Measurements from ENCODE around the gene DEFB129.
"Not testable (repeated sequence)": the region's sequence is repeated elsewhere in the genome, so short reads cannot be mapped to it uniquely, and the experiment has no call there.

Gene DEFB129, protein sequence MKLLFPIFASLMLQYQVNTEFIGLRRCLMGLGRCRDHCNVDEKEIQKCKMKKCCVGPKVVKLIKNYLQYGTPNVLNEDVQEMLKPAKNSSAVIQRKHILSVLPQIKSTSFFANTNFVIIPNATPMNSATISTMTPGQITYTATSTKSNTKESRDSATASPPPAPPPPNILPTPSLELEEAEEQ

DNA sequence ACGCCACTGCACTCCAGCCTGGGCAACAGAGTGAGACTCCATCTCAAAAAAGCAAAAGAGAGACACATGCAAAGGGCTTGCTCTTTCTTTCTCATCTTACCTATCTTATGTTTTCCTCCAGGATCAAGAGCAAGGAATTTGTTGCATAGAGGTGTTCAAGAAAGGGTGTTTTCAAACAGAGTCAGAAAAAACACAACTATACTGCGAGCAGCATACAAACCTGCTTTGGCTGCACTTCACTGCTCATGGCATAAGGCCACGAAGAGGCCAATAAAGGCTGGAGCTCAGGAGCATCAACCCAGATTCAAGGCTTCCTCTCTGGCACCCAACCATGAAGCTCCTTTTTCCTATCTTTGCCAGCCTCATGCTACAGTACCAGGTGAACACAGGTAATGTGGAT, at the start of gene DEFB129:
Gene DEFB129, plus strand, starts transcription at position 301 of the 400 bp plus-strand sequence. Its CDS starts 31 bp downstream, at position 332.
- DNase-seq (ENCODE audit: low read depth) = no peak

DNA sequence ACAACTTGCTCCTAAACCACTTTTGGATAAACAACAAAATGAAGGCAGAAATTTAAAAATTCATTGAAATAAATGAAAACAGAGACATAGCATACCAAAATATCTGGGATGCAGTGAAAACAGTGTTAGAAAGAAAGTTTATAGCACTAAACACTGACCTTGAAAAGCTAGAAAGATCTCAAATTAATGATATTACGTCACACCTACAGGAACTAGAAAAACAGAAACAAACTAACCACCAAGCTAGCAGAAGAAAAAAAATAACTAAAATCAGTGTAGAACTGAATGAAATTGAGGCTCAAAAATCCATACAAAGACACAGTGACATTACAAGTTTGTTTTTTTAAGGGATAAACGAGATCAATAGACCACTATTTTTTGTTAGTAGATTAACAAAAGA, 42.8 kb upstream of the DEFB129 start:
- no peak for DNase-seq (ENCODE audit: low read depth)

DNA sequence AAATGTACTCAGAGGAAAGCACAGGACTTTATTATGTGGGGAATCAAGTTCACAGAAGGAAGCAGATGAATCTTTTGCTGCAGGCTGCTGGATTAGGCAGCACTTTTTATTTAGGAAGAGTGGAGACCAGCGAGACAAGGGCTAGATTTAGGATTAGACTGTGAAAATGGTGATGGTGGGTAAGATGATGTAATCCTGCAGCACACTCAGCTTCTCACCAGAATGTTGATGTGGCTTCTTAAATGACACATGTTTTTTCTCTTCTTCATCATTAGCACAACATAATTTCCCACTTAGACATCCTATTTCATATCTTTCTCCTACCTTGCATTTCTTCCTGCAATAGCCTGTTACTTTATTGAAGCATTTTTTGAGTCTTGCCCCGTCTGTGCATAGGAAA, 39.3 kb upstream of the DEFB129 start:
- DNase-seq (ENCODE audit: low read depth) = no peak

DNA sequence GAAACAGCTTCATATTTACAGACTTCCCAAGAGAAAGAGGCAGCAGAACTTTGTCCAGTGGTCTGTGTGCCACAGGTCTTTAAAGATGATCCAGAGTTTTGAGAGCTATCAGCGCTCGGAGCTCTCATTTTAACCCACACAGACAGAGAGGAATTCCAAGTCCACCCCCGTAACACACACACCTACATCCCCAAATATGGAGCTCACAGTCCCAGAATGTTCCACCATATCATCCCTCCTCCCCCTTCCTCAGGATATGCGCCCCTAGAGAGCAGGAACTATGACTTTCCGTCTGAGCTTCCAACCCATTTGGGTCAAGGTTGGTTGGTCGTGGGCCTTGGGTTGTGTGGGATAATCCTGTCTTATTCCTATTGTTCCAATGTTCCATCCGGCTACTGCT, 37.4 kb upstream of the DEFB129 start, which contains the start of gene DEFB128:
Gene DEFB128, minus strand, starts transcription at position 101 of the 400 bp plus-strand sequence. Its CDS starts 88 bp downstream, at position 13.
- DNase-seq (ENCODE audit: low read depth) = no peak

DNA sequence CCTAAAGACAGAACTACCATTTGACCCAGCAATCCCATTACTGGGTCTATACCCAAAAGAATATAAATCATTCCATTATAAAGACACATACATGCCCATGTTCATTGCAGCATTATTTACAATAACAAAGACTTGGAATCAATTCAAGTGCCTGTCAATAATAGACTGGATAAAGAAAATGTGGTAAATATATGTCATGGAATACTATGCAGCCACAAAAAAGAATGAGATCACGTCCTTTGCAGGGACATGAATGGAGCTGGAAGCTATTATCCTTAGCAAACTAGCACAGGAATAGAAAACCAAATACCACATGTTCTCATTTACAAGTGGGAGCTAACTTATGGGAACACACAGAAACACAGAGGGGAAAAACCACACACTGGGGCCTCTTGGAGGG, 28.8 kb upstream of the DEFB129 start:
- no peak for DNase-seq (ENCODE audit: low read depth)

DNA sequence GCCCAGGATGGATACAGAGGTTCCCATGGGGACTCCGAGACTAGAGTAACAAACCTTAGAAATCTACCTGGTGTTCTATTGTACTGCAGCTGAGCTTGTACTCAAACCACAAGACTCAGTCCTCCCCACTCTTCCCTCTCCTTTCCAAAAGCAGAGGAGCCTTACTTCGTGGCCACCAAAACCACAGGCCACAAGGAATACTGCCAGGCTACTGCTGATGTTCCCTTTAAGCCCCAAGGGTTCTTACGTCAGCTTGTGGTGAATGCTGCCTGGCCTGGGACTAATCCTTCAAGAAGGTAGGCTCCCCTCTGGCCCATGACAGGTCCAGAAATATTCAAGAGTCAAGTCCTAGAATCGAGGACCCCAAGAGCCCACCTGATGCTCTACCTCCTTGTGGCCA, 27.1 kb upstream of the DEFB129 start:
- DNase-seq (ENCODE audit: low read depth) = no peak

DNA sequence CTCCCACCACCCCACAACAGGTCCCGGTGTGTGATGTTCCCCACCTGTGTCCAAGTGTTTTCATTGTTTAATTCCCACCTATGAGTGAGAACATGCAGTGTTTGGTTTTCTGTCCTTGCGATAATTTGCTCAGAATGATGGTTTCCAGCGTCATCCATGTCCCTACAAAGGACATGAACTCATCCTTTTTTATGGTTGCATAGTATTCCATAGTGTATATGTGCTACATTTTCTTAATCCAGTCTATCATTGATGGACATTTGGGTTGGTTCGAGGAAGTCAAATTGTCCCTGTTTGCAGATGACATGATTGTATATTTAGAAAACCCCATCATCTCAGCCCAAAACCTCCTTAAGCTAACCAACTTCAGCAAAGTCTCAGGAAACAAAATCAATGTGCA, 23.4 kb upstream of the DEFB129 start:
- not testable (repeated sequence) for DNase-seq (ENCODE audit: low read depth)

DNA sequence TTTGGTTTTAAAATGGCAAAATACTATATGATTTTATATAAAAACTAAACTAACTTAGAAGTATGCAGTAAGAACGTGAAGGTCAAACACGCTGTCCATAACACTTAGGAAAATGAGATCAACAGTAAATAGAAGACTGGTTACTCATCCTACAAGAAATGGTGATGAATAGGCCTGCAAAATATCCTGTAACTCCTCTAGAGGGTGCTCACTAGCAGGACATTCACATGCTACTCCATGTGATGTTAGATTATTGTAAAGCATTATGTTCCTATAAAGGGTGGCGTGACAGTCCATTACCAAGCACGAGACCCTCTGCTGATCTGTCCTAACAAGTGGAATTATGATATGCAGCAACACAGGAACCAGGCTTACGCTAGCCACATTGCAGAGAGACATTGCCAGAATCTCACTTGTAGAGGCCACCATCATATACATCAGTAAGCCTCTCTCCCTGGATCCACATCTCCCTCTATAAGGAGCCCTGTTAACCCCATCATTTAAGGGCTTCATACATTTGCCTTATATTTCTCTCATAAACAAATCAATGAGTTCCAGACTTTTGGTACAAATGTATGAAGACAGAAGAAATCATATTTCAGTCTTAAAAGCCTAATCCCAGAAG, 18.0 kb upstream of the DEFB129 start:
- DNase-seq (ENCODE audit: low read depth) = peak; percentile 44

DNA sequence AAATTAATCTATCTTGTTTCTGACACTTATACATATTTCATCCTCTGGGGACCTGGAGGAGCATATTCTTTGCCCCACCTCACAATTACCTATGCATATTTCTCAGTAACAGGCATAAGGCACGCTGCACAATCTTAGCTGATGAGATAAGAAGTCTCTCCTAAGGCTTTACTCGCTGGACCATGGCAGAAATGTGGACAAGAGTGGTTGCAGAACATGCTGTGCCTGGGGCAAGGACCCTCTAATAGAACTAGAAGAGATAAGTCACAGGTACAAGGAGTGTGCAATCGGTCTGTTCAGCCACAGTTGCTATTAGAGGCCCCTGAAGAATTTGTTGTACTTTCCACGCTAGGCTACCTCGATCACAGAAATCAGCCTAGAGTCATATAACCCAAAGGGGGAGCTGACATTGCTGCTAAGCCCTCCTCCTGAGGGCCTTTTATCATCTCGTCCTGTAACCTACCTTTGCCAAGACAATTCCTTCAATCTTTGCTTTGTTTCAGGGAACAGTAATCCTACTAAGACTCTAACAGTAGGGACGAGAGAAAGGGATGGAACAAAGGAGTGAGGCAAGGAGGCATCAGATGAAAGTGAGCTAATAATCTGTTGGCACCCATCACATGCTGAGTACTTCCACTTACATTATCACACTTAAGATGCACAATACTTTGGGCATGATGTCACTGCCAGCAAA, 16.1 kb upstream of the DEFB129 start:
- no peak for DNase-seq (ENCODE audit: low read depth)

DNA sequence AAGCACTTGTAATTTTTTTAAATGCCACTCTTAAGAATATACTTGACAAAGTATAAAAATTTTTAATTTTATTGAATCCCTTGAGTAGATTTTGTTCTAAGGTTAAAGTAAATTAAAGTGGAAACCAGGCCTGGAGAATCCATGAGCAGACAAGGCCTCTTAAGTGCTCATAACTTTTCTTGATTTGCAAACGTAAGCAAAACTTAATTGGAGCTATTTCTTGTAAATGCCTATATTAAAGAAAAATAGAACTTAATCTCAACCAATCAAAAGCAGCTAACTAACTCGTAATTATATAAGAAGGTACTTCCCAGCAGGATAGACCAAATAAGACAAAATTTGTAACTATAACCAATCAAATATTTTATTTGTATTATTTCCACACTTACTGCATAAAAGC, 12.7 kb upstream of the DEFB129 start:
- DNase-seq (ENCODE audit: low read depth) = no peak

DNA sequence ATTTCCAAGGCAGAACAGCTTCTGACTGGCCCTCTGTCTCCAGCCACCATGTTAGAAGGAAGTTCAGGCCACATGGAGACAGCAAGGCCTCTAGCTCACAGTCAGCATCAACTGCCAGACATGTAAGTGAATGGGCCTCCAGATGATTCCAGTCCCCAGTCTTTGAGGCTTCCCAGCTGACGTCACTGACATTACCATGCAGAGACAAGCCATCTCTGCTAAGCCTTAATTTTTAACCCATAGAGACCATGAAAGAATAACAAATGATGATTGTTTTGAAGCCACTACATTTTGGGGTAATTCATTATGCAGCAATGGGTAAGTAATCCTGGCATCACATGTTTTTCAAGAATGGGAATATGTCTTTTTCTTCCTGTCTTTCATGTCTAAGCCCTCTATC, 11.3 kb upstream of the DEFB129 start:
- DNase-seq (ENCODE audit: low read depth) = no peak

DNA sequence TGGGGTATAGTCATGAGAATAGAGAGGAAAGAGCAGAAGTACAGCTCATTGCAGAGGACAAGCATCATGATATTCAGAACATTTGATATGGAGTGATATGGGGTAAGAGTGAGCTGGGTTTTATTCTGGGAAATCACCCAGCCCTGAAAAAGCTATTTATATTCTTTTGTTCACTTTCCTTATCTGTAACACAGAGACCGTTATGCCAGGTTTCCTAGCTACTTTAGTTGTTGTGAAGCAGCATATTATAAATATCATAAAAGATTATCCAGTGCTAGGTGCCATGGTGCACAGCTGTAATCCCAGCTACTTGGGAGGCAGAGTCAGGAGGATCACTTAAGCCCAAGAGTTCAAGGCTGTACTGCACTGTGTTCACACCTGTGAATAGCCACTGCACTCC, 9.8 kb upstream of the DEFB129 start:
- no peak for DNase-seq (ENCODE audit: low read depth)

DNA sequence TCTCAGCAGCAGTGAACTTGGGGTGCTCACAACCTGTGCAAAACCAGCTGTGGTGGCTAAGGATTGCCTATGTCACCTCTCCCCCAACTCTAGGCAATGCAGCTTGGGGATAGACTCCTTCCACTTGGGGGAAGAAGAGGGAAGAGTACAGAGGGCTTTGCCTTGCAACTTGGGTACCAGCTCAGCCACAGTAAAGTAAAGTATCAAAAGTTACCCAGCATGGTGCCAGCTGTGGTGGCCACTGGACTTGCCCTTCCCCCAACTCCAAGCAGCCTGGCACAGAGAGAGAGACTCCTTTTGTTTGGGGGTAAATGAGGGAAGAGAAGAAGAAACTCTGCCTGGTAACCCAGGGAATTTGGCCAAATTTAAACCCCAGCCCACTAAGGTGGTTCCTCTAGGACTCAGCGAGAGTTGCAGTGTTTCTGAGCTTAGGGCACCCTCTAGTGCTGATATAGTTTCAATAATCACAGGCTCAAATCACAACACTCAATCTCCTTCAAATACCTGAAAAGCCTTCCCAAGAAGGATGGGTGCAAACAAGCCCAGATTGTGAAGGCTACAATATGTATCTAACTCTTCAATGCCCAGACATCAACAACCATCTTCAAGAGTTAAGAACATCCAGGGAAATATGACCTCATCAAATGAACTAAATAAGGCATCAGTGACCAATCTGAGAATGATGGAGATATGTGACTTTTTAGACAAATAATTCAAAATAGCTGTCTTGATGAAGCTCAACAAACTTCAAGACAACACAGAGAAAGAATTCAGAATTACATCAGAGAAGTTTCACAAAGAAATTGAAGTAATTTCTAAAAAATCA, 7.6 kb upstream of the DEFB129 start:
- no peak for DNase-seq (ENCODE audit: low read depth)

DNA sequence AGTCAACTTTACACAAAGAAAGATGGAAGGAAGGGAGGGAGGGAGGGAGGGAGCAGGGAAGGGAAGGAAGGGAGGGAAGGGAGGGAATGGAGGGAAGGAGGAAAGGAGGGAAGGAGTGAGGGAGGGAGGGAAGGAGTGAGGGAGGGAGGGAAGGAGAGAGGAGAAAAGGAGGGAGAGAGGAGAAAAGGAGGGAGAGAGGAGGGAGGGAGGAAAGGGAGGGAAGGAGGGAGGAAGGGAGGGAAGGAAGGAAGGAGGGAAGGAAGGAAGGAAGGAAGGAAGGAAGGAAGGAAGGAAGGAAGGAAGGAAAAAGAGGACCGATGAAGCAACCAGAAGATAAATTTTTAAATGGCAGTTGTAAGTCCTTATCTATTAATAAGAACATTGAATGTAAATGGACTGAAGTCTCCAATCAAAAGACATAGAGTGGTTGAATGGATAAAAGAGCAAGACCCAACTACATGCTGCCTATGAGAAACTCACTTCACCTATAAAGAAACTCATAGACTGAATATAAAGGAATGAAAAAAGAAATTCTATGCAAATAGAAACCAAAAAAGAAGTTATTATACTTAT, 5.7 kb upstream of the DEFB129 start:
- DNase-seq (ENCODE audit: low read depth) = no peak

DNA sequence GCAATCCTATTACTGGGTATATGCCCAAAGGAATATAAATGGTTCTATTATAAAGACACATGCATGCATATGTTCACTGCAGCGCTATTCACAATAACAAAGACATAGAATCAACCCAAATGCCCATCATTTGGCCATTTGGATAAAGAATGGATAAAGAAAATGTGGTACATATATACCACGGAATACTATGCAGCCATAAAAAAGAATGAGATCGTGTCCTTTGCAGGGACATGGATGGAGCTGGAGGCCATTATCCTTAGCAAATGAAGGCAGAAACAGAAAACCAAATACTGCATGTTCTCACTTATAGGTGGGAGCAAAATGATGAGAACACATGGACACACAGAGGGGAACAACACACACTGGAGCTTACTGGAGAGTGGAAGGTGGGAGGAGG, 1.2 kb upstream of the DEFB129 start:
- DNase-seq (ENCODE audit: low read depth) = not testable (repeated sequence)

DNA sequence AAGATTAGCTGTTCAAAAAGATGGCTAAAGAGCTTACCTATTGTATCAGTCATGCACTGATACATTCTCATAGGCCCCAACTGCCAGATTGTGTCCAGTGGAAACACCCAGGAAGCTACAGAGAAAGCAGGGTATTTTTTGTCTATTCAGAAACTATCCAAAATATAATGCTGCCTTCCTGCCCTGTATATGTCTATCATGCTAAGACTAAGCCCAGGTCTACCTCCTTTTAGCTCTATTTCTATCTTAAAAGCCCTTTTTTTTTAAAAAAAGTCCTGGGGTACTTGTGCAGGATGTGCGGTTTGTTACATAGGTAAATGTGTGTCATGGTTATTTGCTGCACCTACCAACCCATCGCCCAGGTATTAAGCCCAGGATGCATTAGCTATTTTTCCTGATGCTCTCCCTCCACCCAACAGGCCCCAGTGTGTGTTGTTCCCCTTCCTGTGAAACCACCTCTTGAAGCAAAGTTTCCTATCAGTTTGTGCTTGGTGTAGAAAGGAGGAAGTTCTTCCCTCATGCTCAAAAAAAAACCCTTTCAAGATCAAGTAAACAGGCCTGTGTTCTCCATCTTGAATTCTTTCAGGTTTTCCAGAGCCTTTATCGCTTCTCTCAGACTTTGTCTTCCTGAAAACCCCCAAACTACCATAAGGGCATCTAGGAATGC, 514 bp downstream of the DEFB129 start:
- no peak for DNase-seq (ENCODE audit: low read depth)

DNA sequence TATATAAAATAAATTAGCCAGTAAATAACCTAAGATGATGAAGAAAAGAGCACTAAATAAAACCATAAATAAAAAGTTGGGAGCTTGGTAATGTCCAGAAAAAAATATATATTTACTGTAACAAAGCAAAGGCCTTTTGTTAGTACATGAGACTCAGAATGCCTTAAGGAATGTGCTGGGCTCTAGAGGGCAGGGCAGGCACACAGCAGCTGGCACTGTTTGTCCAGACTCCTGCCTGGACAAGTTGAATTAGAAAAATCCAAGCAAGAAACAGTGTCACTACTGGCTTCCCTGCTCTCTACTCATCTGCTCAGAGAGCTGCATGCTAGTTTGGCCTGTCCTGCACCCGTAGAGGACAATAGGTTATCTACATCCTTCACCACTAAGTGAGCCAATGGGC, 8.8 kb downstream of the DEFB129 start:
- no peak for DNase-seq (ENCODE audit: low read depth)

DNA sequence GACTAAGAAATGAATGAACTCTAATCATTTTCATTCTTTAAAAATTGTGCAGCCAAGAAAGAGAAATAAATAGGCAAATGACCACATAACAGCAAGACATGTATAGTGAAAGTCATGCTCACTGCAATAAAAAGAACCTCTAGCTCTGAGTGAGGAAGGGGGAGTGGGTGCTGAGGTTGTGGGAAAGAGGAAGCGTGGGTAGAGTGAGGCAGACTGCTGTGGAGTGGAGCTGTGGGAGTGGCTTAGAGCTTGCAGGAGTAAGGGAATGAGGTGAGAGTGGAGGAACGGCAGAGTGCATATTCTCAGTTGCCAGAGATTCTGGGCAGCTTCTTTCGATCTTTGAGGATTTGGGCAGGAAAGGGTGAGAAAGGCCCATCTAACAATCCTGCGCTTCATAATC, 10.4 kb downstream of the DEFB129 start:
- no peak for DNase-seq (ENCODE audit: low read depth)

DNA sequence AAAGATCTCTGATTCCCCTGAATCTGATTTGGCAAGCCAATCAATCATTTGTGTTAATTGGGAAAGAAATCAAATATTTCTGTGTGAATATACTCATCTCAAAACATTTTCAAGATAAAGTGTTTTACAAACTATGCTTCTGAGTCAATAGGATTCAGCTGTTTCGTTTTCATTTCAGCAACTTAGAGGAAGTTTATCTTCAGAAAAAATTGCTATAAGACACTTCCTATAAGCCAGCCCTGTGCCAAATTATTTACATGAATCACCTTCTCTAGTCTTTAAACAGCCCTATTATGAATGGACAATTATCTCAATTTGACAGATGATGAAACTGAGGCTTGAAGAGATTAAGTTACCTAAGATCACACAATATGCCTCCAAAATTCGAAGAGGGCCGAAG, 10.9 kb downstream of the DEFB129 start:
- no peak for DNase-seq (ENCODE audit: low read depth)

DNA sequence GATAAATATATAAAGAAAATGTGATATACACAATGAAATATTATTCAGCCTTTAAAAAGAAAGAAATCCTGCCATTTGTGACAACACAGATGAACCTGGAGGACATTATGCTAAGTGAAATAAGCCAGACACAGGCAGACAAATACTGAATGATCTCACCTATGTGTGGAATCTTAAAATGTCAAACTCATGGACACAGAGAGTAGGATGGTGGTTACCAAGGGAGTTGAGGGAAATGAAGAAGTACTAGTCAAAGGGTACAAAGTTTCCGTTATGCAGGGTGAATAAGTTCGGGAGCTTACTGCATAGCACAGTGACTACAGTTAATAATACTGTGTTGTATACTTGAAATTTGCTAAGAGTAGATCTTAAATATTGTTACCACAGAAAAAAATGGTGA, 15.8 kb downstream of the DEFB129 start:
- DNase-seq (ENCODE audit: low read depth) = no peak

DNA sequence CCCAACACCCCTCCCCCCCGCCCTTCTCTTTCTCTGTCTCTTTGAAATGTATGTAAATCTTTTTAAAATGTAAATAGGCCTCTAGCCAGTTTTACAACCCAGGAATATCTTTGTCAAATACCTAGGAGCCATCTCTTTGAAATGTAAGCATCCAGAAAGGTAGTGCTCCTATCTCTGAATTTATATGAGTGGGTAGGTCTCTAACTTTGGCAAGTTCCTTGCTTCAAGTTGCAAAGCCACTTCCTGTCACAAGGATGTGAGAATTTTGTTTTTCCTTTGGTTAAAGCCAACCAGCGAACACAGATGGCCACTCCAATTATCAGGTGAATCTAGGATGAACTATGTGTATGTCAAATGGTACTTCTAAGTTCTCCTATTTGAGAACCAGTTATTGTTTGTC, 24.3 kb downstream of the DEFB129 start:
- DNase-seq (ENCODE audit: low read depth) = no peak

DNA sequence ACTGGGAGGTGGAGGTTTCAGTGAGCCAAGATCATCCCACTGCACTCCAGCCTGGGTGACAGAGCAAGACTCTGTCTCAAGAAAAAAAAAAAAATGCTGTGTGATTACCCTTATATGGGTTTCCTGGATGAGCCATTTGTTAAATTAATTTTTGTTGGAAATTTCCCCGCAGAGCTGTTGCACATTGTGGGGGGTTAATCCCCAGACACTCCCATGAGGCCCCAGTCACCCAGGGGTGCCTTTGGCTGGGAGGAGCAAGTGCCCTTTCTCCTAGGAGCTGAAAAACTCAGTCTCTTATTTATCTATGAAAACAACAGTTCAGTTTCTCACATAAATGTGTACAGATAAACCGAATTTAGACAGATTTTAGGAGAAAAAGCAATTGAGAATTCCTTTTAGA, 25.7 kb downstream of the DEFB129 start:
- DNase-seq (ENCODE audit: low read depth) = no peak
